A549 (cell line): Measurements from ENCODE around the gene SPIN2A. TPM values are rescaled to one million over a fixed set of nuclear protein-coding genes. Genes with fewer than 3 reads are reported as not detected.
A peak's percentile ranks its signal among the peaks of the same experiment; 100 is the strongest.
"Not testable (repeated sequence)": the region's sequence is repeated elsewhere in the genome, so short reads cannot be mapped to it uniquely, and the experiment has no call there.

ENCODE experiments used
- ATAC-seq, 2 experiments: fragments of 200-7000 bp in 1 of 2; fragments of >200 bp in 1 of 2; cut with Nextera tagmentation in 1 of 2; cut with Tn5 transposase in 1 of 2; 3 replicates each; pipeline versions ENCODE4 v1.8.0 to v1.9.1; 2018 to 2020; ENCODE audit warnings: mild to moderate bottlenecking in 1 of 2, moderate library complexity in 1 of 2
- CTCF ChIA-PET: fragments of 300-600 bp; sonication (Branson Sonifier 250); formaldehyde crosslinking; extraction: SDS; loops from one replicate; lab custom pipeline; 2021; ENCODE audit warnings: antibody characterized with exemption, inconsistent platforms; lab: Yijun Ruan, JAX
- POLR2A ChIA-PET: fragments of 350-600 bp; formaldehyde crosslinking; extraction: SDS; loops from one replicate; lab custom pipeline; 2021; ENCODE audit warnings: antibody characterized with exemption, inconsistent platforms; lab: Yijun Ruan, JAX
- DNase-seq, 2 experiments: peaks; one replicate each; pipeline versions ENCODE4 v3.0.0 to v3.0.0-alpha.2; 2011 to 2016; ENCODE audit warnings: low read depth in 1 of 2, low spot score in 1 of 2
- FAIRE-seq: peaks from 2 replicates; lab custom pipeline; 2011; peaks lifted over from hg19 to GRCh38; lab: Jason Lieb, UNC
- H3K27ac ChIP-seq, 2 experiments: fragments of >200 bp; sonication (Bioruptor Twin); formaldehyde crosslinking; 3 replicates each; pipeline ENCODE4 v1.5.1; 2016 to 2017
- H3K4me1 ChIP-seq: fragments of >200 bp; sonication (Bioruptor Twin); formaldehyde crosslinking; 3 replicates; pipeline ENCODE4 v1.6.1; 2016
- H3K4me2 ChIP-seq: fragments of >200 bp; sonication (Bioruptor Twin); formaldehyde crosslinking; 3 replicates; pipeline ENCODE4 v1.6.1; 2016
- H3K4me3 ChIP-seq: fragments of >200 bp; sonication (Bioruptor Twin); formaldehyde crosslinking; 3 replicates; pipeline ENCODE4 v1.5.1; 2016
- H3K9me3 ChIP-seq: fragments of >200 bp; sonication (Bioruptor Twin); formaldehyde crosslinking; 3 replicates; pipeline ENCODE4 v1.6.1; 2016
- CBX2 ChIP-seq: fragments of 200-600 bp; sonication (generic); IDR thresholded peaks from 2 replicates; pipeline ENCODE4 v1.6.1; 2016; ENCODE audit warnings: low read depth, mild to moderate bottlenecking, borderline replicate concordance
- CEBPB ChIP-seq, 2 experiments: fragments of >200 bp in 1 of 2; sonication (Bioruptor Twin) in 1 of 2; formaldehyde crosslinking in 1 of 2; IDR thresholded peaks; 2 replicates each; pipeline ENCODE4 v1.6.1; 2012 to 2016
- CHD2 ChIP-seq: fragments of 150-350 bp; IDR thresholded peaks from 2 replicates; pipeline ENCODE4 v1.6.1; 2014; ENCODE audit warnings: low read length; ENCODE audit not compliant: partially characterized antibody
- CTCF ChIP-seq: fragments of >200 bp; sonication (Bioruptor Twin); formaldehyde crosslinking; IDR thresholded peaks from 3 replicates; pipeline ENCODE4 v1.5.1; 2016
- E2F6 ChIP-seq: IDR thresholded peaks from 2 replicates; pipeline ENCODE4 v1.6.1; 2012; ENCODE audit warnings: low read depth, borderline replicate concordance
- ESRRA ChIP-seq: fragments of 150-350 bp; IDR thresholded peaks from 2 replicates; pipeline ENCODE4 v1.6.1; 2014; ENCODE audit warnings: mild to moderate bottlenecking, low read length, borderline replicate concordance
- FOSB ChIP-seq: fragments of 250-450 bp; sonication (Bioruptor Pico); IDR thresholded peaks from 2 replicates; pipeline ENCODE4 v1.5.0; 2020; ENCODE audit warnings: mild to moderate bottlenecking, moderate library complexity
- HES2 ChIP-seq: fragments of >200 bp; sonication (Bioruptor Twin); formaldehyde crosslinking; IDR thresholded peaks from 2 replicates; pipeline ENCODE4 v1.6.1; 2016
- HEYL ChIP-seq: fragments of 250-450 bp; sonication (Bioruptor Pico); IDR thresholded peaks from 2 replicates; pipeline ENCODE4 v1.8.0; 2021; ENCODE audit warnings: mild to moderate bottlenecking, moderate library complexity
- HOXA7 ChIP-seq: fragments of 250-450 bp; sonication (Bioruptor Pico); IDR thresholded peaks from 2 replicates; pipeline ENCODE4 v1.5.0; 2020; ENCODE audit warnings: mild to moderate bottlenecking, moderate library complexity
- KDM1A ChIP-seq: fragments of 200-600 bp; sonication (generic); IDR thresholded peaks from 2 replicates; pipeline ENCODE4 v1.6.1; 2016; ENCODE audit warnings: low read depth, mild to moderate bottlenecking
- MAZ ChIP-seq: fragments of 150-350 bp; IDR thresholded peaks from 2 replicates; pipeline ENCODE4 v1.6.1; 2014; ENCODE audit warnings: antibody characterized with exemption, low read depth, low read length, borderline replicate concordance
- MYC ChIP-seq: IDR thresholded peaks from 2 replicates; pipeline ENCODE4 v1.6.1; 2012; ENCODE audit warnings: mild to moderate bottlenecking, inconsistent platforms, low read length, improper control_type of control experiment, borderline replicate concordance
- NFE2L2 ChIP-seq: fragments of 150-350 bp; conservative IDR thresholded peaks from 2 replicates; pipeline ENCODE4 v1.6.1; 2014; ENCODE audit warnings: low read length
- NR3C1 ChIP-seq: fragments of >200 bp; sonication (Bioruptor Twin); formaldehyde crosslinking; IDR thresholded peaks from 3 replicates; pipeline ENCODE4 v1.6.1; 2017
- POLR2A ChIP-seq: IDR thresholded peaks from 2 replicates; pipeline ENCODE4 v1.6.1; 2012; ENCODE audit warnings: mild to moderate bottlenecking, low read length
- RAD21 ChIP-seq, 2 experiments: fragments of >200 bp in 1 of 2; sonication (Bioruptor Twin) in 1 of 2; formaldehyde crosslinking in 1 of 2; IDR thresholded peaks in 1 of 2; conservative IDR thresholded peaks in 1 of 2; 2 replicates in 1 of 2; 3 replicates in 1 of 2; pipeline ENCODE4 v1.6.1; 2012 to 2018; ENCODE audit warnings: inconsistent platforms in 1 of 2
- RARB ChIP-seq: fragments of 250-450 bp; sonication (Bioruptor Pico); IDR thresholded peaks from 2 replicates; pipeline ENCODE4 v1.8.0; 2021; ENCODE audit warnings: mild to moderate bottlenecking, moderate library complexity
- RCOR1 ChIP-seq: fragments of 150-350 bp; IDR thresholded peaks from 2 replicates; pipeline ENCODE4 v1.6.1; 2014; ENCODE audit warnings: antibody characterized with exemption, low read length, low read depth
- RFX5 ChIP-seq: fragments of 450-650 bp; IDR thresholded peaks from 2 replicates; pipeline ENCODE4 v1.7.1; 2014; ENCODE audit warnings: antibody characterized with exemption, mild to moderate bottlenecking, moderate library complexity
- ZC3H11A ChIP-seq: fragments of 450-650 bp; IDR thresholded peaks from 2 replicates; pipeline ENCODE4 v1.6.1; 2014; ENCODE audit warnings: antibody characterized with exemption, mild to moderate bottlenecking
- ZNF302 ChIP-seq: fragments of 250-450 bp; sonication (Bioruptor Pico); IDR thresholded peaks from 2 replicates; pipeline ENCODE4 v1.9.0; 2021; ENCODE audit warnings: inconsistent platforms, mild to moderate bottlenecking, moderate library complexity
- ZSCAN20 ChIP-seq: fragments of 250-450 bp; sonication (Bioruptor Pico); IDR thresholded peaks from 2 replicates; pipeline ENCODE4 v1.8.0; 2022; ENCODE audit warnings: mild to moderate bottlenecking, moderate library complexity
- WGBS: methylation state at CpG from one replicate; pipeline ENCODE4 v1.1.6; 2017; ENCODE audit errors: missing lambda C conversion rate; 5-methylcytosine and 5-hydroxymethylcytosine counted together
- polyA plus RNA-seq, 4 experiments: library from polyadenylated mRNA; depleted of rRNA in 3 of 4; stranded (reverse); fragments of >200 nt; fragmentation: RNase III in 1 of 4; extraction: RNeasy Plus Mini Kit Qiagen cat#74134 plus additional on column Dnase treatment in 1 of 4; gene quantifications; 2 replicates in 3 of 4; 3 replicates in 1 of 4; pipeline ENCODE4 v1.2.3, GENCODE V29; 2011 to 2017

The SPIN2A gene
- polyA plus RNA-seq, 2 of the 4 experiments (the other 2 are of a cell fraction), result 0.21 to 0.31 TPM

GRCh38 chrX:57137501-57137900 lies 304 bp upstream of the SPIN2A start:
- ATAC-seq (no peak), DNase-seq (no peak), FAIRE-seq (no peak)
- ChIA-PET POLR2A (no interaction called here), CTCF (interaction anchor here (0.6 kb wide), 1 partner anchor 294 kb away, joined by 3 read pairs; no protein-coding TSS in a partner anchor)
- WGBS, result 91% methylated on average over 1 of the region's 1 CpG
- no peaks in the 10 kb centered on the region for H3K9me3 ChIP-seq
- TF ChIP-seq FOSB (CRISPR knock-in tag) (no peak), CTCF (no peak), RARB (CRISPR knock-in tag) (no peak), RFX5 (no peak), CBX2 (no peak), NFE2L2 (no peak), RAD21 (conservative IDR thresholded peaks at IDR 0.05 in 1 of 2, IDR thresholded peaks at IDR 0.05 in 1 of 2) (no peak), MAZ (no peak), ZNF302 (no peak), ZC3H11A (no peak), RCOR1 (no peak), ESRRA (no peak), NR3C1 (no peak)
- no peak overlapping the region for H3K4me3 ChIP-seq
- no peaks in the 10 kb centered on the region for H3K4me1 ChIP-seq
- no peak overlapping the region for H3K27ac ChIP-seq
- H3K4me2 ChIP-seq, result no peak overlapping the region

- H3K9me3 ChIP-seq, DNase-seq, CTCF ChIA-PET, POLR2A ChIA-PET, H3K4me2 ChIP-seq, H3K4me3 ChIP-seq, H3K4me1 ChIP-seq, ATAC-seq, H3K27ac ChIP-seq: not testable (repeated sequence)
- peak; percentile 28 for FAIRE-seq
- 80% methylated on average over 1 of the region's 3 CpGs for WGBS
These were observed 608 bp downstream of the SPIN2A start for GRCh38 chrX:57136589-57136988.

- POLR2A ChIA-PET, result no interaction called here
- TF ChIP-seq CHD2 (no peak), KDM1A (no peak), POLR2A (no peak), MYC (no peak), RCOR1 (no peak), ZC3H11A (no peak), HES2 (no peak), FOSB (CRISPR knock-in tag) (no peak), ZNF302 (no peak), RARB (CRISPR knock-in tag) (no peak), ZSCAN20 (CRISPR knock-in tag) (no peak), HEYL (CRISPR knock-in tag) (no peak)
- 86% methylated on average over 3 of the region's 3 CpGs for WGBS
- Histone ChIP-seq H3K9me3 (no peaks in the 10 kb centered on the region), H3K4me2 (no peak overlapping the region), H3K27ac (no peak overlapping the region), H3K4me1 (no peaks in the 10 kb centered on the region), H3K4me3 (no peak overlapping the region)
- CTCF ChIA-PET, result no interaction called here
- DNase-seq, result no peak
- no peak for FAIRE-seq
- no peak for ATAC-seq
These were observed 1.9 kb downstream of the SPIN2A start for GRCh38 chrX:57135287-57135686.

GRCh38 chrX:57134702-57135101 lies 2.5 kb downstream of the SPIN2A start:
- no peak overlapping the region for H3K4me2 ChIP-seq
- DNase-seq (no peak), ATAC-seq (no peak), FAIRE-seq (no peak)
- WGBS, result 91% methylated on average over 1 of the region's 3 CpGs
- TF ChIP-seq MYC, result no peak
- no peak for TF ChIP-seq E2F6
- TF ChIP-seq HOXA7 (CRISPR knock-in tag), result no peak
- no peak for TF ChIP-seq CEBPB (IDR thresholded peaks at IDR 0.05)
- no peaks in the 10 kb centered on the region for H3K9me3 ChIP-seq
- no peaks in the 10 kb centered on the region for H3K4me1 ChIP-seq
- POLR2A ChIA-PET, result no interaction called here
- H3K27ac ChIP-seq, result no peak overlapping the region
- H3K4me3 ChIP-seq, result no peak overlapping the region
- CTCF ChIA-PET, result no interaction called here
